Upper lobe of right lung (tissue), 1 donor: ENCODE results near the gene CDH4. TPM values are rescaled to one million over a fixed set of nuclear protein-coding genes. Genes with fewer than 3 reads are reported as not detected.

Experiments
- ATAC-seq: fragments of 200-7000 bp; cut with Tn5 transposase; one replicate; pipeline ENCODE4 v1.9.1; 2020; ENCODE audit warnings: mild to moderate bottlenecking, moderate library complexity
- DNase-seq: peaks from one replicate; pipeline ENCODE4 v3.0.0-alpha.2; 2020
- H3K27ac ChIP-seq: fragments of 200-600 bp; one replicate; pipeline ENCODE4 v1.8.0; 2022
- H3K27me3 ChIP-seq: fragments of 200-600 bp; one replicate; pipeline ENCODE4 v1.8.0; 2022; ENCODE audit warnings: mild to moderate bottlenecking
- H3K36me3 ChIP-seq: fragments of 200-600 bp; one replicate; pipeline ENCODE4 v1.8.0; 2022
- H3K4me1 ChIP-seq: fragments of 200-600 bp; one replicate; pipeline ENCODE4 v1.8.0; 2022
- H3K4me3 ChIP-seq: fragments of 200-600 bp; one replicate; pipeline ENCODE4 v1.8.0; 2022; ENCODE audit warnings: mild to moderate bottlenecking
- H3K9me3 ChIP-seq: fragments of 200-600 bp; one replicate; pipeline ENCODE4 v1.8.0; 2022
- intact Hi-C: fragments of 100-400 bp; cut with DNase I; formaldehyde crosslinking; loops from one replicate; pipeline ENCODE4 v1.11.0; 2022
- total RNA-seq: library from RNA; stranded (reverse); fragmentation: NEBNext Ultra II Directional; extraction: Animal tissue kit (Norgen Biotek cat#: 25700); gene quantifications from one replicate; pipeline ENCODE4 v1.2.1, GENCODE V29; 2021
- TF ChIP-seq, protein P1 (sequence below): fragments of 200-600 bp; IDR thresholded peaks from one replicate; pipeline ENCODE4 v1.8.0; 2022; ENCODE audit warnings: antibody characterized with exemption
- donor health status: DM: no; HTN: yes; CAD: no; lungs with severe emphysema.

Gene CDH4
- total RNA-seq, 1 donor from 2014 or later, result 0.23 TPM

DNA sequence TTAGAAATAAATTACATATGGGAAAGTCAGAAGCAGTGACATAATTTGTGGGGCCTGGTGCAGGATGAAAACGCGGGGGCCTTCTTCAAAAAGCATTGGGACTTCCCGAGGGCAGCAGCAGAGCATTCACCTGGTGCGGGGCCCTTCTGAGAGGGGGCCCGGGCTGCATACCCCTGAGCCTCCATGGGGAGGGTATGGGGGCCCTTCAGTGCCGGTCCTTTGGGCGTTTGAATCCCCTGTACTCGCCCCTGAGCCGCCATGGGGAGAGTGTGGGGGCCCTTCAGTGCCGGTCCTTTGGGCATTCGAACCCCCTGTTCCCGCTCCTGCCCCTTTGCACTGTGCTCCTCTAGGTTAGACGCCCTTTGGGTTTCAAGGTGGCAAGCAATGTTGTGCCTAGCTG lies 283.5 kb downstream of the CDH4 start:
- Histone ChIP-seq H3K27ac (no peak overlapping the region), H3K4me3 (no peak overlapping the region), H3K9me3 (no peaks in the 10 kb centered on the region), H3K27me3 (no peaks in the 10 kb centered on the region), H3K4me1 (no peaks in the 10 kb centered on the region), H3K36me3 (no peaks in the 10 kb centered on the region)
- intact Hi-C loops, result no loop called here
- TF ChIP-seq, protein P1, sequence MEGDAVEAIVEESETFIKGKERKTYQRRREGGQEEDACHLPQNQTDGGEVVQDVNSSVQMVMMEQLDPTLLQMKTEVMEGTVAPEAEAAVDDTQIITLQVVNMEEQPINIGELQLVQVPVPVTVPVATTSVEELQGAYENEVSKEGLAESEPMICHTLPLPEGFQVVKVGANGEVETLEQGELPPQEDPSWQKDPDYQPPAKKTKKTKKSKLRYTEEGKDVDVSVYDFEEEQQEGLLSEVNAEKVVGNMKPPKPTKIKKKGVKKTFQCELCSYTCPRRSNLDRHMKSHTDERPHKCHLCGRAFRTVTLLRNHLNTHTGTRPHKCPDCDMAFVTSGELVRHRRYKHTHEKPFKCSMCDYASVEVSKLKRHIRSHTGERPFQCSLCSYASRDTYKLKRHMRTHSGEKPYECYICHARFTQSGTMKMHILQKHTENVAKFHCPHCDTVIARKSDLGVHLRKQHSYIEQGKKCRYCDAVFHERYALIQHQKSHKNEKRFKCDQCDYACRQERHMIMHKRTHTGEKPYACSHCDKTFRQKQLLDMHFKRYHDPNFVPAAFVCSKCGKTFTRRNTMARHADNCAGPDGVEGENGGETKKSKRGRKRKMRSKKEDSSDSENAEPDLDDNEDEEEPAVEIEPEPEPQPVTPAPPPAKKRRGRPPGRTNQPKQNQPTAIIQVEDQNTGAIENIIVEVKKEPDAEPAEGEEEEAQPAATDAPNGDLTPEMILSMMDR, result no peak
- ATAC-seq (no peak), DNase-seq (no peak)

DNA sequence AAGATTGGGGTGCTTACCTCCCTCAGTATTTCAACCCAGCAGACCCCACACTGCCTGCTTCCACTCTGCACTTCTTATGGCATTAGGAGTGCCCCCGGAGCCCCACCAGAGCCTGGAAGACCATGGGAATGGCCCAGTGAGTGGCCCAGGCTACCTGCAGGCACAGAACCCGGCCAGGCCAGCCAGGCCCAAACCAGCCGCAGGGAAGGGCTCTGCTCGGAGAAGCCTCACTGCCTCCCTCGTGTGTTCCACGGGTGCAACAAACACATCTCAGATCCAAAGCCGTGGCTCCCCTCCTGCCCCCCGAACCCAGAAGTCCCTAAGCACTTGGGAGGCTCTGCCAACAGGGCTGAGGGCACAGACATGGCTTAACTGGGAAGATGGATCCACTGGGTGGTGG lies 283.9 kb downstream of the CDH4 start:
- no peak for ATAC-seq
- H3K36me3 ChIP-seq, result no peaks in the 10 kb centered on the region
- H3K9me3 ChIP-seq, result no peaks in the 10 kb centered on the region
- TF ChIP-seq, protein P1, result no peak
- H3K4me3 ChIP-seq, result no peak overlapping the region
- no peaks in the 10 kb centered on the region for H3K27me3 ChIP-seq
- DNase-seq, result no peak
- H3K4me1 ChIP-seq, result no peaks in the 10 kb centered on the region
- intact Hi-C loops, result no loop called here
- H3K27ac ChIP-seq, result no peak overlapping the region

DNA sequence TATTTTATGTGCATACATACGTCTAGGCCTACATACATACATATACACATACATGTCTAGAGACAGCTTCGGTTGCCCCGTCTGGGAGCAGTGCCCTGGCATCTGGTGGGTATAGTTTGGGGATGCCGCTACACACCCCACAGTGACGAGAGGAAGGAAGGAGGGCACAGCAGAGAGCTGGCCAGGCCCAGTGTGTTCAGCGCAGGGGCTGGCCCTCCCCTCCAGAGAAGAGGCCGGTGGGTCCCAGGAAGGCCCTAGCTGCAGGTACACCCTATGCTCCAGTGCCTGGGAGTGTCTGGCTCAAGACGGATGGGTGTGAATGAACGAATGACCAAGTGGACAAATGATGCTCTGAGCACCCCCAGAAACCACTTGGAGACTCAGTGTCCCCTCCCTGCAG lies 284.6 kb downstream of the CDH4 start:
- H3K4me1 ChIP-seq, result no peaks in the 10 kb centered on the region
- no peaks in the 10 kb centered on the region for H3K36me3 ChIP-seq
- H3K27me3 ChIP-seq, result no peaks in the 10 kb centered on the region
- intact Hi-C loops, result no loop called here
- no peak for ATAC-seq
- H3K4me3 ChIP-seq, result no peak overlapping the region
- no peaks in the 10 kb centered on the region for H3K9me3 ChIP-seq
- TF ChIP-seq, protein P1, result no peak
- H3K27ac ChIP-seq, result no peak overlapping the region
- DNase-seq, result no peak

DNA sequence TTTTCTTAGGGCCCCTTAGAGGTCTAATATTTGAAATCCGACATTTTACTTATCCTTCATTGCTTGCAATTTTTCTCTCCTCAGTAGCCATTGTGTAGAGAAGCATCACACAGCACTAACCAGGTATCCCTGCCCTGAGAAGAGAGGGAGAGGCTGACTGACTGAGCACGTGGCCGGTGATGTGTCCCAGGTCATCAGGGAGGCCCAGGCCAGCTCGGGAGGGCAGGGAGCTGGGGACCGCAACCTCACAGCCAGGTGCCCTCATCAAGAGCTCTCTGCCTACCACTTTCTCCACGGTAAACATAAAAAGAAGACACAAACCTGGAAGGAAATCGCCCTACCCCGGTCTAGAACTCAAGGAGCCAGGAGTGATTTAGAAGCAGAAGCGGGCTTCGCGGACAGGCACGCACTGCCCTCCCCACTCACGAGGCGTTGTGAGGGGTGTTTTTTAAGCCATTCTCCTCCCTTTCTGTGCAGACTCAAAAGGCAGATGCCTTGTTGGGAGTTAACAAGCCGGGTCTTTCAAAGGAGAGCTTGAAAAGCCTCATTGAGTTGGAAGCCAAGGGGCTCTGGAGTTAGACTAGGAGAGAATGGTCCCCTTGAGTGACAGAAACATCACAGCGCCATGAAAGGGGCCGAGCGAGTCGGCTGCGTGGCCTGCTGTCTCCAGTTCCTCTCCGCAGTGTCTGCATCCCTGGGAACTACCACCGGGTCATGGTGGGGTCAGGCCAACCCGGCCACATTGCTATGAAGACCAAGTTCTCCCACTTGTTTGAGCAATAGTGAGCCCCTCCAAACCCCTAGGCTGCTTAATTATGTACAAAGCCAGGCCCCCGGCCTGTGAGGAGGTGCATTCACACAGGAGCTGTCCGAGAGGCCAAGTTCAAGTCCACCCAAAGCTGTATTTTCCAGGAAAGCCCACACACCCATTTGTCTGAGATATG lies 285.4 kb downstream of the CDH4 start:
- Histone ChIP-seq H3K36me3 (no peaks in the 10 kb centered on the region), H3K9me3 (no peaks in the 10 kb centered on the region), H3K4me1 (no peaks in the 10 kb centered on the region), H3K27ac (no peak overlapping the region), H3K4me3 (no peak overlapping the region), H3K27me3 (no peaks in the 10 kb centered on the region)
- intact Hi-C loops, result no loop called here
- TF ChIP-seq, protein P1, result no peak
- ATAC-seq, result no peak
- no peak for DNase-seq

DNA sequence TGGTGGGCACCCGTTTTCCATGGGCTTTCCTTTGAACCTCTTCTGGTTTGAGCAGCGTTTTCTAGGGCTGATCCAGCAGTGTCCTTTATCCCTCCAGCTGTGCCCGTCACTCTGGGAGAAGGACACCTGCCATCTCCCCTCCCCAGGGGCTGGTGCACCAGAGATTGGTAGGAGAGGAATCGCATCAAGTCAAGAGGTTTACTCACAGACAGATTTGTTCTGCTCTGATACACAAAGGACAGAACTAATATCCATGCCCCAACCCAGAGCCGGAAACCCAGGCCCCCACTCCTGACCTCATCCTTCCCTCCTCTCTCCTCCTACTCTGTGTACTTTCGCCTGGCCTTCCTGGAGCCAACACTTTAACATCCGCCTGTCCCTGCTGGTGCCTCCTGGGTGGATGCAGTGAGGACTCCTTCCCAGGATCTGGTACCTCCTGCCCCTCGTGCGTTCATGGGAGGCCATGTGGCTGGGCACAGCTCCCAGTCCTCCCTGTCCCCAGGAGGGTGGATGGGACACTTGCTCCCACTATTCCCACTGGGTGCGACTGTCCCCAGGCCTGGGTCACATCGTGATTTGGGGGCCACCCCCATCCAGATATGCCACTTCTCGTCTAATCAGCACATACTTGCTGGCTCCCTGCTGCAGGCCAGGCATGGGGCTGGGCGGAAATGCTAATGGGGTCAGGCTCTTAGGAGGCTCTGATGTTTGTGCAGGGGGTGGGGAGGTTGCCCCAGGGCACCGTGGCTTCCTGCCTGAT lies 286.3 kb downstream of the CDH4 start:
- Histone ChIP-seq H3K4me1 (no peaks in the 10 kb centered on the region), H3K4me3 (no peak overlapping the region), H3K36me3 (no peaks in the 10 kb centered on the region), H3K27ac (no peak overlapping the region), H3K27me3 (no peaks in the 10 kb centered on the region), H3K9me3 (no peaks in the 10 kb centered on the region)
- intact Hi-C loops, result no loop called here
- ATAC-seq (no peak), DNase-seq (no peak)
- TF ChIP-seq, protein P1, result no peak
